CD4-positive, alpha-beta T cell treated with Interleukin-6 at 100 ng/mL for 8 hours (primary cell): ENCODE measurements around the gene CRADD.
A peak's percentile ranks its signal among the peaks of the same experiment; 100 is the strongest.
"Not testable (repeated sequence)": the region's sequence is repeated elsewhere in the genome, so short reads cannot be mapped to it uniquely, and the experiment has no call there.

ENCODE experiments used
- DNase-seq: peaks from one replicate; pipeline ENCODE4 v3.0.0-alpha.2; 2020; ENCODE audit warnings: mixed read lengths, low spot score

The CRADD gene

DNA sequence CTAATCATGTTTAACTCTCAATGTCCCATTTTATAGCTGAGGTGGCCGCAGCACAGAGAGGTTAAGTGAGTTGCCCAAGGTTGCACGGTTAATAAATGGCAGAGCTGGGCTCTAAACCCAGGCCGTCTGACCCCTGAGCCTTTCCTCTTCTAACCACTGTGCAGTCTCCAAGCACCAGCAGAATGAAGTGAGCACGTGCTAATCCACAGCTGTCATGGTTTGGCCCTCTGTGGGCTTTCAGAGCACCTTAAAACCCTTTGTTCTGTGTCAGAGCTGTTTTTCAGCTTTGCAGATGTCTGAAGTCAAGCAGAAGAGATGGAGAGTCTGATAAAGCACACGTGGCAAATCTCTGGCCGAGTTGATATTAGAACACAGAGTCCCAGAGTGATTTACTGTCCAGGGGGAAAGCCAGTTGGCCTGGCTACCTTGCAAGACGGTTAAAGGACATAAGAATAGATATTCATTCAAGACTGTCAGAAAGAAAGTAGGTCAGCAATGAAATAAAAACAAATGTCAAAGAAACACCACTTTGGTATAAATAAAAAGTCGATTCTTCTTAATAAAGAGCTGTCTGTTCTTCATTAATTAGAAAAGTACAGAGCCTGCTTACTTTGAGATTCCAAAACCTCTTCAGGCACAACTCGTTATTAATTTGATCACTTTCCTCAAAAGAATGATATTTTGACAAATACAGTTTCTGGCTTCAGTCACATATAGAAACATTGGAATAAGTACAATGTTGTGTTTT is 107.3 kb downstream of the CRADD start:
- no peak for DNase-seq

DNA sequence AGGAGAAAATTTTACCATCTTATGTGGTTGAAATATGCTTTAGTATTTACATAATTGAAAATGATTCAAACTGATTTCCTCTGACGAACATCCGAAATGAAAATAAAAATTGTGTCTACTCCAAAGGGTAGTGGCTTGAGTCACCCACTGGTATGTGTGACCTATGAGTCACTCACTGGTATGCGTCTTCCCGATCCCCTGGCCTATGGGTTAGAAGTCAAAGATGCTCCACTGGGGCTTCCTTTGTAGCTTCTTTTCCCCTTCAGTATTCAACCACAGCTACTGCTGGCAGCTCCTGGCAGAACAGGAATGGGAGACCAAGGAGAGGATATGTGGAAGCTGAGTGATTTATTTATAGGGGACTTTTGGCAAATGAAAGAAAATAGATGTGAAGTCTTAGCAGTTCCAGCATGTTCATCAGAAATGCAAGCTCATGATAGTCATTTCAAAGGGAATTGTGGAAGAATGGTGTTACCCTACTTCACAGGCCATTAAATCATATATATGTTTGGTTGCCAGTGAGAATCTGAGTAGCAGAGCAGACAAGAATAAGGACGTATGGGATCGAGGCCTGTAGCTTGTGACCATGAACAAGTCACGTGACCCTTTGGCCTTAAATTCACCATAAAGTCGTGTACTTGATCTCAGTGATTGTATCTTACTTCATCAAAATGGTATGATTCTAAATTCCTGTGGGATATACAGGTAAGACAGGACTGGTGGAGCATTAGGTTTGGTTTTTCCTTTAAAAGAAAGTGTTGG is 108.3 kb downstream of the CRADD start:
- peak; percentile 31 for DNase-seq

DNA sequence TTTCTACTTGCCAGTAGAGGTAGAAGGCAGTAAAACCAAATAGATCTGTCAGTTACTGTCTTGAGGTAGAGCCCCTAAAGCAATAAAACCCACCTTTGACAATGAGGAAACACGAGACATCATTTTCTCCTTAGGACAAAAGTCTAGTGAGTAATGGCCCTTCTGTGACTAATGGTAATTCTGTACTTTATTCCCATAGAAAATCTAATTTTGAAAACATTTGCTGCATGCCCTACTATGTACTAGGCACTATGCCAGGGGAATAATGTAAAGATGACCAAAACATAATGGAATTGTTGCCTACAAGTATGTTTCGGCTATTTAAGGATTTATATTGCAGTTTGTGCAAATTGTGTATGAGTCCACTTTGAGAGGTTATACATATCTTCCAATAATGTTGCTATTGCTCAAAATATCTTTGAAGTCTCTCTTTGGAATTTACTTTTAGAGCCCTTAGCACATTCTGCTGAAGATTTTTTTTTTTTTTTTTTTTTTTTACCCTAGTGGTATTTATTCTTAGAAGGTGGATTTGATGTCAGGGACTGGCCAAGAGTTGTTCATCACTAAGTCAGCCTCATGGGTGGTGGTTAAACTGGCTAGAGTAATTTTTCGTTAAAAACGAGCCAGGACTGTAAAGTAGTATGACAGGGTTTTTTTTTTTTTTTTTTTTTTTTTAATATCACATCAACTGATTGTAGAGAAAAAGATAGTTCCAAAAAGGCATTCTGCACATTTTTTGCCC is 109.7 kb downstream of the CRADD start:
- DNase-seq: no peak

DNA sequence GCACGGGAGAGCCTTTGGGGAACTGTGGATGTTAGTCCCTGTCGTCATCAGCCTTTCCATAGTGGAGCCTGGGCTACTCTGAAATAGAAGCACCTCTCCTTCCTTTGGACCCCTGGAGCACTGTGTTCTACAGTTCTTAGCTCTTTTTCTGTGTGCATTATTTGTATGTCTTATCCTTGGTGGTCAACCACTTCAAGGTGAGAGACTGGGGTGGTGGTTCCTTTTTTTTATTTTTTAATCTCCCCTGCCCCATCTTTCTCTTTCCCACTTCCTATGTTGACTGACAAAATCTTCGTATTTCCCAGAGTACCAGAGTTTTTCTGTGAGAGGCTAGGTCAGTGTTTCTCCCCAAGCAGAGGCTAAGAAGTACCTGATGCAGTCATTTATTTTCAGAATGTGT is 111.7 kb downstream of the CRADD start:
- DNase-seq: no peak

DNA sequence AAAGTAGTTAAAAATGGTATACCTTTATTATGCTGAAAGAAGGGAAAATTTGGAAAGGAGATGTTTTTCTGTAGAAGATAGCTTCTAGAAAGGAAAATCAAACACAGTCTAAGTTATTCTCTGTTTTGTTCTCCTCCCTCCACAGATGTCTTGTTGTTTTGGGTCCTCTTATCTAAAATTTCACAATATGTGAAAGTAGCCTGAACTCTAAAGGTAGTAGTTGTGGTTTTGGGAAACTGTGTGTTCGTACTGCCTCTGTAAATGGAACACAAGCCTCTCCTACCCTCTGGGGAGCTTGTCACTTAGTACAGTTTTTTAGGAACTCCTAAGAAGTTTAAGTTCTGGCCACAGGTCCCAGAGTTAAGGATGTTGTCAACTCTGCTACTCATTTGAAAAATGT is 112.6 kb downstream of the CRADD start:
- DNase-seq: no peak

DNA sequence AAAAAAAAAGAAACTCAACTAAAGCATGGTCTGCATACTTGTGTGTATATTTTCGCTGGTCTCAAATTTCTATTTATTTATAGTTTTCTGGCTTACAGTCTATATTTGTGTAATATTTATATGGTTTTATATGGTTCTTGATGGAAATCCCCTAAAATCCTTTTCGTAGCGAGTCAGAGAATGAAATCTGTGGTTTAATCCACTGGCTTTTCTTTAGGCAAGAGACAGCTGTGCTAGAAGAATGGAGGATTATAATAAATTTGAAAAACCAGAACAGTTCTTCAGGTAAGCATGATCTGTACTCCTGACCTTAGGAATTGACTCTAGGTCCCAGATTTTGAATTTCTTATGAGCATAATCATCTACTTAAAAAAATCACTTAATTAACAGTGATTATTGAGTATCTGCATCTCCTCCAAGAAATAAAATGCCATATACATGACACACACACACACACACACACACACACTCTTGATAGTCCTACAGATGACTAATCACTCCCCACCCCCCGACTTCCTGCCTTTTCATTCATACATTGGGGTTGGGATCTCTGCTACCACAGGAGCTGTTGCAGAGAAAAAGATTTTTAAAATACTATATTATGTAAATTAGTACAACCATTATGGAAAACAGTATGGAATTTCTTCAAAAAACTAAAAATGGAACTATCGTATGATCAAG is 113.4 kb downstream of the CRADD start:
- no peak for DNase-seq

DNA sequence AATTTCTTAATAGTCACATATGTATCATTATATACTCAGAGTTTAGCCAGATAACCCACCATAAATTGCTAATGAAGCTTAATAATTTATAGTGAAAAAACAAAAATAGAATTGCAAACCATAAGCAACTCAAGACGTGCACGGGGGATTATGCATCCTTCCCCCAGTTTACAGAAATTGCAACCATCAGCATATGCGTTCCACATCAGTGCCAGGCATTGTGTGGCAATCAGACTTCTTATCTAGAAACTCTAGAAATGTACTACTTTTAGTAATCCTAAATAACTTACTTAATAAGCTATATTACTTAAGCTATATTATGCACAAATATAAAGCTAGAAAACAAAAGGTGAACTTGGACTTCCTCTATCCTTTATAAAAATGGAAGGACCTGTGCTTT is 115.8 kb downstream of the CRADD start:
- DNase-seq: no peak

DNA sequence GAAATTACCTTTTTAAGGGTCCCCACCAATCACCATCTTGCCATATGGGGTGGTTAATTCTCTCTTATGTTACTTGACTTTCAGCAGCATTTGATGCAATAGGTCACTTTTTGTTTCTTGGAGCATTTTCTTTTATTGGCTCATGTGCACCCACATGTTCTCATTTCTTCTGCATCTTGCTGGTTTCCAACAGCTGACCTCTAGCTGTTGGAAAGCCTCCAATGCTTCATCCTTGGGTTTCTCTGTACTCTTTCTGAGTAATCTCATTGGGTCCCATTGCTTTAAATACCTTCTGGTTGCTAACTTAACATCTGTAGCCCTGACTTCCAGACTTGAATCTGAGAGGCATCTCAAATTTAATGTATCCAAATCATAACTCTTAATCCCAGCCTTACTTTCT is 116.8 kb downstream of the CRADD start:
- DNase-seq: no peak

DNA sequence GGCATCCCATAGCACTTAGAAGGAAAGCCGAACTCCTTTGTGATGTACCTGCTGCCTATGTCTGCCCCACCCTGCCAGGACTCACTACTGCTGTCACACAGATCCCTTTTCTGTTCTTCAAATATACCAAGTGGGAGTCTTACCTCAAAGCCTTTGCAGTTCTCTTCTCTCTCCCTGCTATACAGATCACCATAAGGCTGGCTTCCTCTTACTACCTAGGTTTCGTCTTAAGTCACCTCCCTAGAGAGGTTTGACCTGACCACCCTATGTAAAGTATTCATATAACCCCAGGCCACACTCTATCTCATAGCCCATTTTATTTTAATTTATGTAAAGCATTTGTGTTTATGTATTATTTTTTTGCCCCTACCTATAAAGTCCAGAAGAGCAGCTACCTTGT is 117.6 kb downstream of the CRADD start:
- DNase-seq: no peak

DNA sequence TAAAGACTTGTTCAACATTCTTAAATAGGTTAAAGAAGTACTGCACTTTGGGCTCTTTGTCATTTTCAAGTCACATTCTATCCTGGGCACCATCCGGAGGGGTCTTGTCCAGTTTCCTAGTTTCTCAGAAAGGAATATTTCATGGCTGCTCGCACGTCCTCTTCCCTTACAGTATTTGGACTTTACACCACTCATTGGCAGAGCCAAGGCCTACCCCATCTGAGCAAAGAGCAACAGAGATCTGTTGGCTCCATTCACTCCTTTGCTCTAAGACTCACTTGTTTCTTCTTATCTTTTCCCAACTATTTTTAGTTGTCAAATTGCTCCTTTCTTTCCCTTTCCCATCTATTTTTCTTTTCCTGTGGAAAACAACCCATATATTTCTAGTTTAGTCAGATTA is 118.2 kb downstream of the CRADD start:
- DNase-seq: no peak

DNA sequence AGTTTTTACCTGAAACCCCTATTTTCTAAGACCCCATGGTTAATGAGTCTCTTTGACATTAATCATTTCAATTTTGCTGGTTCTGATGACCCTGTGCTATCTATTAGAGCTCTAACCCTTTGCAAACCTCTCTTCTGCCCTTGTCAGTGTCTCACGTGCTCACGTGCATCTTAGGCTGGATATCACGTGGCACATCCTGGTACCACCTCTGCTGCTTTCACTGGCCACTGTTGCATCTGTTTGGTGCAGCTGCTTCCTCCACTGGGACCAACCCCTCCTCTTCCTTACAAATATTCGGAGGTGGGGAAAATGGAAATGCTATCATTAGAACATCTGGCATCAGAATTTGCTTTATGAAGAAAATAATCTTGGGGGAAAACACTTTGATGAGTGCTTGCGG is 119.6 kb downstream of the CRADD start:
- DNase-seq: no peak

DNA sequence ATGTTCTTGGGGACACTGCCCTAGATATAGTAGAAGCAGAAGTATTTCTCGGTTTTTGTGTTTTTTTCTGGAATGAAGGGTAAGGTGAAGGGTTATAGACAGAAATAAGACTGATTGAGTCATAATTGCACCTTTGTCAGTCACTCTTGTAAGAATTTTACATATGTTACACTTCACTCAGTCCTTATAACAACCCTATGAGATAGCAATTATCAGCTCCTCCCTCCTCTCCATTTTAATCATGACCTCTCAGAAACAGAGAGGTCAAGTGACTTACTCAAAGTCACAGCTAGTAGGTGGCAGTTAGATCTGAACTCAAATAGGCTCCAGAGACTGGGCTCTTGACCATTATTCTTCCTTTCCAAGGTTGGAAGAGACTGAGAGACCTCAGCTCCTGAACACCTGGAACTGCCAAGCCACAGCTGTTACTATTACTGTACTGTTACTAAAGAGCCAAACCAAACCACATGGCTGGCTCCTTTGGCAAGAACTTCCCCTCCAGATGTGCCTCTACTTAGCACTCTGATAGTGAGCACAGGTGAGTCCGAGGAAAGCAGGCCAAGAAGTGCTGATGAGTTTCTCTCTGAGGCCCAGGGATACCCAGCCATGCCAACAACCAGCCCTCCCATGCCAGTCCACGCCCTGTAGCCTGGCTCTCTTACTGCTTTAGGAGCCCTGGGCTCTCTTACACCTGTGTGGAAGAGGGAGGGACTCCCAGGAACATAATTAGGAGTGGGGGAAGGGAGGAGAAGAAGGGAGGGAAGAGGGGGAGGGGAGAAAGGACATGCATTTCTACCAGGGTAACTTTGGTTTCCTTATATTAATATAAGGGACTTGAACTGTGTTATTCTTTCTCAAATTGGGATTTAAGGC is 121.3 kb downstream of the CRADD start:
- DNase-seq: no peak

DNA sequence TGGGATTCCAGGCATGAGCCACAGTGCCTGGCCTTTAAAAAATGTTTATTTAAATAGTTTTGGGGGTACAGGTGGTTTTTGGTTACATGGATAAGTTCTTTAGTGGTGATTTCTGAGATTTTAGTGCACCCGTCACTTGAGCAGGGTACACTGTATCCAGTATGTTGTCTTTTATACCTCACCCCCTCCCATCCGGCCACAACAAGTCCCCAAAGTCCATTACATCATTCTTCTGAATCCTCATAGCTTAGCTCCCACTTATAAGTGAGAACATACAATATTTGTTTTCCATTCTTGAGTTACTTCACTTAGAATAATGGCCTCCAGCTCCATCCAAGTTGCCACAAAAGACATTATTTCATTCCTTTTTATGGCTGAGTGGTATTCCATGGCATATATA is 124.5 kb downstream of the CRADD start:
- DNase-seq: not testable (repeated sequence)

DNA sequence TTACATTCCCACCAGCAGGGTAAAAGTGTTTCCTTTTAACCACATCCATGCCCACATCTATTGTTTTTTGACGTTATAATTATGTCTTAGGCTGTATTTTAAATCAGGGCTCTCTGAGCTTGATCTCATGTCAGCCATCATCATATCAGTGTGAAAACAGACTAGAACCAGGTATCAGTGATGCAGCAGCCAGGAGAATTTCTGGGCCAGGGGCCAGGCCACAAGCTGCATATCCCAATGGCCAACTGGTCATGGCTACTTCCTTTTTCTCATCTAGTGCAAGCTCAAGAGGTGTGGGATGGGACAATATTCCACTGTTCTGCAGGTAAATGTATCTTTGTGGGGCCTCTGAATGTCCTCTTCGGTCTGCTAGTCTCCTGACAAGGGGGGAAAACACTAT is 125.1 kb downstream of the CRADD start:
- DNase-seq: no peak

DNA sequence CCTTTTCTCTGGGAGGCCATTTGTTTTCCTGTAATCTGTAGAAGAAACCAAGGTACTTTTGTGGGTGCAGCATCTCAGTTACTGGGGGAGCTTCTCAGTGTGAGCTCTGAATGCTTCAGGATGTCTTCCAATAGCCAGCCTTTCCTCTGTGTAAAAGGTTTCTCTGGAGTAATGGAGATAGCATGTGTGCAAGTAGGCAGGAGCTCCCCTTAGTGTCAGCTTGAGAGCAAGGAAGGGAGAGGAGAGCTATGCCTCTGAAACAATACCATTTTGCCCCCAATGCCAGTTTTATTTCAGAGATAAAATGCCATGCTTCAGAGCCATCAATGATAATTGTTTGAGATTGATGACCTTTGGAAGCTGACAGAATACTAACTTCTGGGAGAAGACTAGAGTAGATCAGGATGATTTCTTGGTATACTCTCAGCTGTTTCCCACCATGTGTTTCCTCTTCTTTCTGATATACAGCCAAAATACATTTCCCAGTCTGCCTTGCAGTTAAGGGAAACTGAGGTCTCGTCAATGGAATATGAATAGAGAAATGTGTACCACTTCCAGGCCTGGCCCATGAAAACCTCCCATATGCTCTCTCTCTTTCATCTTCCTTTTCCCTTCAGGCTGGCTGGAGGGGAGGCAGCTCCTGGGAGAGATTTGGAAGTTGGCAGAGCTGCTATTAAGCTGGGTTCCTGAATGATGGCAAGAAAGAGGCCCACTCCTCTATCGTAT is 125.7 kb downstream of the CRADD start:
- no peak for DNase-seq

DNA sequence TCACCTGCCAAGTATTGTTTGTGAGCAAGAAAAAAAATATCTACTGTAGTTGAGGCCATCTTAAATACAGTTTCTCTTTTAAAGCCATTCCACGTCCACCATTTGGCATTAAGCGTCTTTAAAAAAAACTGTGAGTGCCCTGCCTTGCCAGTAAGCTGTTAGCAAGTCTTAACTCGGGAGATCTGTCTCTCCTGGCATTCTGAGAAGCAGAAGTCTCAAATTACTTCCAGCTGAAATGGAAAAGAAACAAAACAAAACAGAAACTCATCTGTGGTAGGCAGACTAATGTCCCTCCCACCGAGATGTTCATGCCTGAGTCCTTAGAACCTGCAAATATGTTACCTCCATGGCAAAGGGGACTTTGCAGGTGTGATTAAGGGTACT is 126.2 kb downstream of the CRADD start:
- no peak for DNase-seq

DNA sequence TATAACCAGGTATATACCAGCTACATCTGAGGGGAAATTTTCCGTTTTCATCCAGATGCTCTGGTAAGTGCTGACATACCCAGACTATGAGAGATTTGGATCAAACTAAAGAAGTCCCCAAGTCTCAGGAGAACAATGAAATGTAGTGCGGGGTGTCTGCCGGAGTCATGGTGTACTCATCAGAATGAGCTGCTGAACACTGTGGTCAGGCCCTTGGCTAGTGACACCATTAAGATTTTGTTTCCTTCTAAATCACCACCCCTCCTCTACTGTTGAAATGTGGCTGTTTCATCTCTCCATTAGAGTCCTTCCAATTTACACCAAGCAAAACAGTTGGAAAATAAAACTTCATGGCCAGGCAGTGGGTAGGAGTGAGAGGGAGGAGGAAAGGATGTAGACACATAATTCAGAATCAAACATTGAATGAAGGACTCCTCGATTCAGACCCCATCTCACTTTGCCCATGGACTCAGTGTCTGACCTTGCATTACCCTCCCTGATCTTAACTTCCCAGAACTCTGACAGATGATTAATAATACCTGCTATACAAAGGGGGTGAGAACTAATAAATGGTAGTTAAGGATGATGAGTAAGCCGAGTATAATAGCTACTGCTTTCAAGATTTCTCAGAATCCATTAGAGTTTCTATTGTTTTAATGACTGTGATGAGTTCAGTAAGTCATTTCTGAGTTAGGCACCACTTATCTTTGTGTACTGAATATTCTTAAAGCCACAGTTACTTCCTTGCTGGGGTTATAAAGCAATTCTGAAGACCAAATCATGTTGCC is 127.4 kb downstream of the CRADD start:
- no peak for DNase-seq

DNA sequence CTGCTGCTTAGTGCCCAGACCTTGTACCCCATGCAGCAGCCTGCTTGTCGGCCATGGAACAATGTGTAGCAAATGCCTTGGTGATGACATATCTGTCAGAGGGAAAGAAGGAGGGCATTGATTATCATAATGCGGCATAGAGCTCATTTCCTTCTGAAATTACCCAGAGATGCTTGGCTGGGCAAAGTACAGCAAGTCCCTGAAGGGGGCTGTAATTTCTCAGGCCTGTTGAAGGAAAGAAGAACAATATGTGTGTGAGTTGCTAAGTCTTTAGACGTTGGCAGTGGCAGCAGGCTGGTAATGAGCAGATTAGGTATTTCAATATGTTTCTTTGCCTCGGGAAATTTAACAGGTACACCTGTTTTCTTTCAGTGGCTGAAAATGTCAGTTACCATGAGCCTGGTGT is 128.6 kb downstream of the CRADD start:
- DNase-seq: no peak

DNA sequence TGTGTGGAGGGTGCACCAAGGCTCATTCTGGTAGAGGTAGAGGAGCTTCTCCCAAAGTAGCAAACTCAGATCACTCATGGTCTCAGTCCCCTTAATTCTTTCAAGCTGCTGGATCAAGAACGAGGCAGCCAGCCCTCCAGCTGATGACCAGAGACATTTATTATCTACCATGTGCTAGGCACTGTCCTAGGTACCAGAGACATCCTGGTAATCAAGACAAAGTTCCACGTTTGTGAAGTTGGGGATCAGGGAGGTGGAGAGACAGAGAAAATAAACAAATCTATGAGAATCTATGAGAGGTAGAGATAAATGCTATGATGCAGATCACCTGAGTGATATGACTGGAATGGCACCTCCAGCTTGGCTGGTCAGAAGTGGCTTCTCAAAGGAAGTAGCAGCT is 130.2 kb downstream of the CRADD start:
- DNase-seq: no peak
